ENCODE data around the gene PI4KB. TPM values are rescaled to one million over a fixed set of nuclear protein-coding genes. Genes with fewer than 3 reads are reported as not detected.
A peak's percentile ranks its signal among the peaks of the same experiment; 100 is the strongest.

PI4KB gene
- total and polyA plus RNA-seq, 2 experiments from 2014 or later = 15.3 to 25.5 TPM

DNA sequence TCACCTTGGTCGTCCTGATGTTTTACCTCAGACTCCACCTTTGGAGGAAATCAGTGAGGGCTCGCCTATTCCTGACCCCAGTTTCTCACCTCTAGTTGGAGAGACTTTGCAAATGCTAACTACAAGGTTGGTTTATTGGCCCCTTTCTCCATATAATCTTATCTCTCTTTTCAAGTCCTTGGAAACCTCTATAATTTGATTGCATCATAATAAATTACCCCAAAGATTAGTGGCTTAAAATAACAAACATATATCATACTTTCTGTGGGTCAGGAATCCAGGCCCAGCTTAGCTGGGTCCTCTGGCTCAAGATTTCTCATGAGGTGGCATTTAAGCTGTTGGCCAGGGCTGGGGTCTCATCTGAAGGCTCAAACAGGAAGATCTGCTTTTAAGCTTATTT lies 84.8 kb downstream of the PI4KB start:
- Histone ChIP-seq H3F3A (replicated peaks; ENCODE audit: low read depth) (peaks cover 31% of the 10 kb centered on the region), H3K27me3 (ENCODE audit: insufficient read depth) (no peaks in the 10 kb centered on the region), H4K20me1 (replicated peaks; ENCODE audit: insufficient read depth) (peaks cover 11% of the 10 kb centered on the region), H3K4me3 (no peak overlapping the region), H3K9me2 (ENCODE audit: insufficient read depth) (no peaks in the 10 kb centered on the region), H2AFZ (no peak overlapping the region), H3K79me2 (replicated peaks; ENCODE audit: insufficient read depth) (no peaks in the 10 kb centered on the region), H3K36me3 (ENCODE audit: insufficient read depth) (peaks cover 87% of the 10 kb centered on the region), H3K27ac (ENCODE audit: low read depth) (no peak overlapping the region), H3K4me2 (no peak overlapping the region), H3K4me1 (ENCODE audit: insufficient read depth) (no peaks in the 10 kb centered on the region)
- Mint-ChIP-seq H3K36me3 (ENCODE audit: low read depth) (peaks cover 97% of the 10 kb centered on the region), H3K9me3 (no peaks in the 10 kb centered on the region), H3K27ac (no peak overlapping the region), H3K27me3 (ENCODE audit: insufficient read depth, low read depth, poor library complexity) (peaks cover 6% of the 10 kb centered on the region), H3K4me1 (no peaks in the 10 kb centered on the region), H3K4me3 (no peak overlapping the region)
- TF ChIP-seq ZNF114 (CRISPR knock-in tag; IDR thresholded peaks at IDR 0.05) = no peak
- no peak for TF ChIP-seq NANOG (IDR thresholded peaks at IDR 0.05; ENCODE audit: borderline replicate concordance)
- TF ChIP-seq ZNF331 (CRISPR knock-in tag; IDR thresholded peaks at IDR 0.05; ENCODE audit: low read depth) = no peak
- no peak for TF ChIP-seq CREB1 (CRISPR knock-in tag; IDR thresholded peaks at IDR 0.05; ENCODE audit: low read depth)
- no peak for TF ChIP-seq JUNB (IDR thresholded peaks at IDR 0.05; ENCODE audit: unreplicated experiment)
- no peak for TF ChIP-seq STAT1 (IDR thresholded peaks at IDR 0.05; ENCODE audit: unreplicated experiment)
- TF ChIP-seq EZH2 (IDR thresholded peaks at IDR 0.05; ENCODE audit: low read depth, unreplicated experiment) = no peak
- no peak for TF ChIP-seq ZNF462 (CRISPR knock-in tag; IDR thresholded peaks at IDR 0.05)
- no peak for DNase-seq (ENCODE audit: low spot score)
- no peak for ATAC-seq

Small RNAs within 50 kb of the gene (small RNA-seq; reads per million reads assigned to genes)
- 1.1 reads per million, percentile 66 among the genes with 10 or more reads in this experiment for gene RN7SL444P (ENCODE audit: low replicate concordance)

Other genes starting within 250 kb of the PI4KB start
- gene SEMA6C, start 180.8 kb downstream of the PI4KB start, total RNA-seq (2014; rRNA removed; shearing (Covaris generic)) = 12.3 and 24.4 TPM in 2 replicates
- gene SEMA6C, start 180.8 kb downstream of the PI4KB start, polyA plus RNA-seq (2016; fragmentation: Nextera tagmentation; extraction: Ambion mirVana) = 6.2 and 8.5 TPM in 2 replicates
- gene TNFAIP8L2, start 170.8 kb downstream of the PI4KB start, total RNA-seq (2014; rRNA removed; shearing (Covaris generic)) = not detected in 2 replicates
- gene TNFAIP8L2, start 170.8 kb downstream of the PI4KB start, polyA plus RNA-seq (2016; fragmentation: Nextera tagmentation; extraction: Ambion mirVana) = 0.40 and 0.49 TPM in 2 replicates
- 5.7 and 6.4 TPM in 2 replicates for gene LYSMD1, start 161.5 kb downstream of the PI4KB start, total RNA-seq (2014; rRNA removed; shearing (Covaris generic))
- gene LYSMD1, start 161.5 kb downstream of the PI4KB start, polyA plus RNA-seq (2016; fragmentation: Nextera tagmentation; extraction: Ambion mirVana) = 3.6 and 4.0 TPM in 2 replicates
- gene SCNM1, start 161.3 kb downstream of the PI4KB start, total RNA-seq (2014; rRNA removed; shearing (Covaris generic)) = 26.3 and 27.1 TPM in 2 replicates
- gene SCNM1, start 161.3 kb downstream of the PI4KB start, polyA plus RNA-seq (2016; fragmentation: Nextera tagmentation; extraction: Ambion mirVana) = 88.9 and 92.3 TPM in 2 replicates
- gene TMOD4, start 151.4 kb downstream of the PI4KB start, total RNA-seq (2014; rRNA removed; shearing (Covaris generic)) = 1.3 TPM in 1 of 2 replicates, not detected in the other
- gene TMOD4, start 151.4 kb downstream of the PI4KB start, polyA plus RNA-seq (2016; fragmentation: Nextera tagmentation; extraction: Ambion mirVana) = not detected in 2 replicates
- 60.2 and 64.0 TPM in 2 replicates for gene VPS72, start 137.2 kb downstream of the PI4KB start, total RNA-seq (2014; rRNA removed; shearing (Covaris generic))
- 90.3 and 95.3 TPM in 2 replicates for gene VPS72, start 137.2 kb downstream of the PI4KB start, polyA plus RNA-seq (2016; fragmentation: Nextera tagmentation; extraction: Ambion mirVana)
- gene PIP5K1A, start 128.9 kb downstream of the PI4KB start, total RNA-seq (2014; rRNA removed; shearing (Covaris generic)) = 61.4 and 63.3 TPM in 2 replicates
- 23.2 and 31.4 TPM in 2 replicates for gene PIP5K1A, start 128.9 kb downstream of the PI4KB start, polyA plus RNA-seq (2016; fragmentation: Nextera tagmentation; extraction: Ambion mirVana)
- gene PSMD4, start 72.7 kb downstream of the PI4KB start, total RNA-seq (2014; rRNA removed; shearing (Covaris generic)) = 165 and 171 TPM in 2 replicates
- gene PSMD4, start 72.7 kb downstream of the PI4KB start, polyA plus RNA-seq (2016; fragmentation: Nextera tagmentation; extraction: Ambion mirVana) = 235 and 263 TPM in 2 replicates
- 63.1 and 63.9 TPM in 2 replicates for gene ZNF687, start 45.1 kb downstream of the PI4KB start, total RNA-seq (2014; rRNA removed; shearing (Covaris generic))
- gene ZNF687, start 45.1 kb downstream of the PI4KB start, polyA plus RNA-seq (2016; fragmentation: Nextera tagmentation; extraction: Ambion mirVana) = 7.7 and 8.2 TPM in 2 replicates
- 44.5 and 48.5 TPM in 2 replicates for gene RFX5, start 19.8 kb upstream of the PI4KB start, total RNA-seq (2014; rRNA removed; shearing (Covaris generic))
- gene RFX5, start 19.8 kb upstream of the PI4KB start, polyA plus RNA-seq (2016; fragmentation: Nextera tagmentation; extraction: Ambion mirVana) = 13.0 and 13.3 TPM in 2 replicates
- 13.4 and 14.5 TPM in 2 replicates for gene SELENBP1, start 45.3 kb upstream of the PI4KB start, total RNA-seq (2014; rRNA removed; shearing (Covaris generic))
- gene SELENBP1, start 45.3 kb upstream of the PI4KB start, polyA plus RNA-seq (2016; fragmentation: Nextera tagmentation; extraction: Ambion mirVana) = 10.7 and 12.3 TPM in 2 replicates
- gene PSMB4, start 72.2 kb upstream of the PI4KB start, total RNA-seq (2014; rRNA removed; shearing (Covaris generic)) = 348 and 352 TPM in 2 replicates
- gene PSMB4, start 72.2 kb upstream of the PI4KB start, polyA plus RNA-seq (2016; fragmentation: Nextera tagmentation; extraction: Ambion mirVana) = 417 and 443 TPM in 2 replicates
- 65.1 and 72.5 TPM in 2 replicates for gene POGZ, start 132.1 kb upstream of the PI4KB start, total RNA-seq (2014; rRNA removed; shearing (Covaris generic))
- 34.7 and 47.0 TPM in 2 replicates for gene POGZ, start 132.1 kb upstream of the PI4KB start, polyA plus RNA-seq (2016; fragmentation: Nextera tagmentation; extraction: Ambion mirVana)
- 37.0 and 46.1 TPM in 2 replicates for gene CGN, start 184.0 kb upstream of the PI4KB start, total RNA-seq (2014; rRNA removed; shearing (Covaris generic))
- 11.8 and 13.9 TPM in 2 replicates for gene CGN, start 184.0 kb upstream of the PI4KB start, polyA plus RNA-seq (2016; fragmentation: Nextera tagmentation; extraction: Ambion mirVana)
- 10.4 and 11.9 TPM in 2 replicates for gene TUFT1, start 212.9 kb upstream of the PI4KB start, total RNA-seq (2014; rRNA removed; shearing (Covaris generic))
- 5.6 and 6.0 TPM in 2 replicates for gene TUFT1, start 212.9 kb upstream of the PI4KB start, polyA plus RNA-seq (2016; fragmentation: Nextera tagmentation; extraction: Ambion mirVana)